ENCODE results near the gene CACNG1. TPM values are rescaled to one million over a fixed set of nuclear protein-coding genes. Genes with fewer than 3 reads are reported as not detected.

CACNG1 gene, protein sequence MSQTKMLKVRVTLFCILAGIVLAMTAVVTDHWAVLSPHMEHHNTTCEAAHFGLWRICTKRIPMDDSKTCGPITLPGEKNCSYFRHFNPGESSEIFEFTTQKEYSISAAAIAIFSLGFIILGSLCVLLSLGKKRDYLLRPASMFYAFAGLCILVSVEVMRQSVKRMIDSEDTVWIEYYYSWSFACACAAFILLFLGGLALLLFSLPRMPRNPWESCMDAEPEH
- total RNA-seq: not detected in 2 replicates

DNA sequence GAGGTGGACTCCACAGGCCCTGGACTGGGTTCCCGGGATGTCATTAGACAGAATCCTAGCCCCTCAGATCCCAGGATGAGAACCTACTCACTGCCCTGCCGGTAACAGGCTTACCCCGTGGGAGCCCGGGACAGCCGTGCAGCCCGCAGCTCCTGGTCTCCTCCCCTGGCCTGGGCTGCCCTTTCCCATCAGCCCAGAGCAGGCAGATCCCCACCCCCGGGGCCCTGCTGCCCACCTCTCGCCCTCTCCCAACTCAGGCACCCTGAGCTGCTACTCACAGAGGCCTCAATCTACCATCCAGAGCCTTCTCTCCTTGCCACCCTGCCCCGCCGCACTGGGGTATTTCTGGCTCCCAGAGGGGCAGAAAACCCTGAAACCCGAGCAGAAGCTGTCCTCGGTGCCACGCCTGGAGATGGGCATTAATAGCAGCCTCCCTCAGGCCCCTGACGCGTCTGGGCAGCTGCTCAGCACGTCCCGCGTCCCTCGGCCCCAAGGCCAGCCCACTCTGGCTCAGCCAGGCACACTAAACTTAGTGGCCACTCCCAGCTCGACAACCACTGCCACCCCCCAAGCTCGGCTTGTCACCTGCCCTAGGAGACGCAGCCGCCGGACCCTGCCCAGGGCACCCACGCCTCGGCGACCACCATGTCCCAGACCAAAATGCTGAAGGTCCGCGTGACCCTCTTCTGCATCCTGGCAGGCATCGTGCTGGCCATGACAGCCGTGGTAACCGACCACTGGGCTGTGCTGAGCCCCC lies at the start of gene CACNG1:
TSS of gene CACNG1 (plus strand) at position 539 of the 757 bp plus-strand sequence. CDS start at position 646, 107 bp downstream.

Other genes with a start within 250 kb of the CACNG1 start
- not detected in 2 replicates for gene CACNG5, start 209.4 kb upstream of the CACNG1 start, total RNA-seq
- gene CACNG4, start 79.8 kb upstream of the CACNG1 start, total RNA-seq: not detected in 2 replicates
- 44.8 and 63.7 TPM in 2 replicates for gene HELZ, start 200.6 kb downstream of the CACNG1 start, total RNA-seq

Data from placental pericyte (primary cell).